Measurements from ENCODE around the gene KCNK1. TPM values are rescaled to one million over a fixed set of nuclear protein-coding genes. Genes with fewer than 3 reads are reported as not detected.

The KCNK1 gene
- total RNA-seq, 2 donors from 2014 or later, result 5.2 to 6.3 TPM

GRCh38 chr1:233647636-233648035, 33.7 kb downstream of the KCNK1 start:
- Histone ChIP-seq H3K27me3 (no peaks in the 10 kb centered on the region), H3K36me3 (replicated peaks in 1 of 2; ENCODE audit: insufficient read depth in 1 of 2, low read depth in 2 of 2) (no peaks in the 10 kb centered on the region), H3K4me1 (no peaks in the 10 kb centered on the region), H3K27ac (no peak overlapping the region), H3K9me3 (no peaks in the 10 kb centered on the region), H3K4me3 (no peak overlapping the region)
- intact Hi-C loops (cut with DNase I), result no loop called here
- DNase-seq, result no peak
- ATAC-seq, result no peak
- WGBS, 2 donors, result 63 to 93% methylated on average over 2 of the region's 2 CpGs
- no peak for TF ChIP-seq CTCF (IDR thresholded peaks at IDR 0.05)
- no peak for TF ChIP-seq POLR2A (IDR thresholded peaks at IDR 0.05)

DNA sequence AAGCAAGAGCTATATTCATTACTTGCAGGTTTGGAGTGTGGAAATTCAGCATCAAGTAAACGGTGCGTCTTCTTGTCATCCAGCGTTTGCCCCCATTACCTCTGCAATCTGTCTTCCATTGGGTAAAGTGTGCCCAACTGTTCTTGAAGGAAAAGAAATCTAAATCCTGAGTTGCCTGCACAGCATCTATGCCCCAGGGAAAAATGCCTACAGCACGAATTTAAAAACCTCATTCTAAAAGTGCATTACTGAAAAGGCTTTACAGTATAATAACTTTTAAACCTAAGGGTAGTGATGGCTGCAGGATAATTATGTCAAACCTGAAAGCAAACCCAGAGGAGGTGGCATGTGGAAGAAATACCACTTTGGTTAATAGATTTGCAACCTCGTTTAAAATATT, 37.2 kb downstream of the KCNK1 start:
- Histone ChIP-seq H3K36me3 (replicated peaks in 1 of 2; ENCODE audit: insufficient read depth in 1 of 2, low read depth in 2 of 2) (no peaks in the 10 kb centered on the region), H3K4me3 (no peak overlapping the region), H3K27me3 (no peaks in the 10 kb centered on the region), H3K4me1 (no peaks in the 10 kb centered on the region), H3K9me3 (no peaks in the 10 kb centered on the region), H3K27ac (no peak overlapping the region)
- WGBS, 2 donors, result 84 to 87% methylated on average over 5 of the region's 5 CpGs
- no peak for TF ChIP-seq POLR2A (IDR thresholded peaks at IDR 0.05)
- TF ChIP-seq CTCF (IDR thresholded peaks at IDR 0.05), result no peak
- DNase-seq, result no peak
- intact Hi-C loops (cut with DNase I), result no loop called here
- no peak for ATAC-seq

DNA sequence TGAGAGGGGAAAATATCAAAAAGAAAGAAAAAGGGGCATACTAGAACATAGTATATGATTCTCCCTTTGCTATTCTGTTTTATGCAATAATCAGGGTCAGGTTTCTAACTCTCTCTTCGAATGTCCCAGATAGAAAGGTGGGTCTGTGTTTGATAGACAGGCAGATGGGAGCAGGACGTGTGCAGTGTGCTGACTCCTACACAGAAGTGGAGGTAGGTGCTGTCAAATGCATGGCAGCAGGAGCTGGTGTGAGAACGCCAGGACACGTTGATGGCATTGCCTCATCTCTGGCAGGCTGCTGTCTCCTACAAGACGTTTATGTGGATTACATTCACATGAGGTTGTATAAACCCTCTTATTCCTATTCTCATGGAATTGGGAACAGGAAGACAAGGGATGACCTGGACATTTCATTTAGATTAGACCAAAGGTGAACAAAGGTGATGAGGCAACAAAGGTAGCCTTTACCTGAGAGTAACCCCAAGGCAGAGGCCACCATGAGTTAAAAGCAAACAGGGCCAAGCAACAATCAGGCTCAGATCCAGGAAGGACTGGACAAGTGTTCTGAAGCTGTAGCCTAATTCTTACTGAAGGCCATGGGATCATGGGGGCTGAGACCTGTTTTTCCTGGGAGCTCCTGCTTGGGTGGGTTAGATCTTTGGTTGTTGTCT, 37.8 kb downstream of the KCNK1 start:
- DNase-seq (no peak), ATAC-seq (no peak)
- H3K4me3 ChIP-seq, result no peak overlapping the region
- no peaks in the 10 kb centered on the region for H3K27me3 ChIP-seq
- H3K27ac ChIP-seq, result no peak overlapping the region
- TF ChIP-seq POLR2A (IDR thresholded peaks at IDR 0.05) (no peak), CTCF (IDR thresholded peaks at IDR 0.05) (no peak)
- H3K9me3 ChIP-seq, result no peaks in the 10 kb centered on the region
- no peaks in the 10 kb centered on the region for H3K36me3 ChIP-seq (replicated peaks in 1 of 2; ENCODE audit: insufficient read depth in 1 of 2, low read depth in 2 of 2)
- WGBS, 2 donors, result 74 to 83% methylated on average over 5 of the region's 5 CpGs
- intact Hi-C loops (cut with DNase I), result no loop called here
- no peaks in the 10 kb centered on the region for H3K4me1 ChIP-seq

DNA sequence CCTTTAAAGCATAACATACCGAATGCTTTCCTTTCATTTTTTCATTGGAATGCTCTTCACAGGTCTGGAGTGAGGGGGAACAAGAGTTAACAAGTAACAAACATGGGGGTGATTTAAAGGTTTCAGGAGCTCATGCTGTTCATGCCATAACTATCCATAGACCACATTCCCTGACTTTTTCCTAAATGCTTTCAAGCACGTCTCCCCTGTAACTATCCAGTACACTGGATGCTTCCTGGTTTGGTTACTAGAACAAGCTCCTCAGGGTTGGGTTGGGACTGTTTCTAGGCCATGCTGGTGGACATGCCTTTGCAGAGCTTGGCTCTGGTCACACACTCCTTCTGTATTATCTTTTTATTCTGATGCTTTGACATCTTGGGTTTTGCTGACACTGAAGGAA, 38.6 kb downstream of the KCNK1 start:
- intact Hi-C loops (cut with DNase I), result no loop called here
- ATAC-seq, result no peak
- no peaks in the 10 kb centered on the region for H3K4me1 ChIP-seq
- H3K27ac ChIP-seq, result no peak overlapping the region
- no peak overlapping the region for H3K4me3 ChIP-seq
- H3K9me3 ChIP-seq, result no peaks in the 10 kb centered on the region
- DNase-seq, result no peak
- H3K27me3 ChIP-seq, result no peaks in the 10 kb centered on the region
- no peak for TF ChIP-seq POLR2A (IDR thresholded peaks at IDR 0.05)
- TF ChIP-seq CTCF (IDR thresholded peaks at IDR 0.05), result no peak
- no peaks in the 10 kb centered on the region for H3K36me3 ChIP-seq (replicated peaks in 1 of 2; ENCODE audit: insufficient read depth in 1 of 2, low read depth in 2 of 2)
- whole genome bisulfite sequencing, 2 donors, result 88 to 91% methylated on average over 2 of the region's 2 CpGs

DNA sequence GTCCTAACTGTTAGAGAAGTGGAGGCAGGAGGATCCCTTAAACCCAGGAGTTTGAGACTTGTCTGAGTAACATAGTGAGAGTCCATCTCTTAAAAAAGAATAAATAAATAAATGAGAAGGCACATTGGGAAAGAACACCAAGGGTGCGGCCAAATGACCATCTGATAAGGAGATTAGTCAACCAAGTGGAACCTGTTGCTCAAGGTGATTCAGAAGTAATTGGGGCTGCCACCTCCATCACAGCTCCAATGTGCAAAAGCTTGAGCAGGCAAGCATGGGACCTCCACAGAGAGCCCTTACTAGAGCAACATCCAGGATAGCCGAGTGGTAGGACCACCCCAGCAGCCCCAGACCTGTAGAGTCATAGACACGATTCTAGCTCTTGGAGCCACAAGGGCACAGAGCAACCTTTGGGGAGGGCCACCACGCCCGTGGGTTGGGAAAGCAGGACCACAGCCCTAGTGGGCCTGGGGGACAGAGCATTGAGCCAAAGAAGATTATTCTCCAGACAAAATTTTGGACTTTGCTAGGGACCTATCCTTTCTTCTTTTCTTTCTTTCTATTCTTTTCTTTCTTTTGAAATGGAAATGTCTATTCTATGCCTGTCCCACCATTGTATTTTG, 40.9 kb downstream of the KCNK1 start:
- Histone ChIP-seq H3K4me1 (no peaks in the 10 kb centered on the region), H3K36me3 (replicated peaks in 1 of 2; ENCODE audit: insufficient read depth in 1 of 2, low read depth in 2 of 2) (no peaks in the 10 kb centered on the region), H3K27ac (no peak overlapping the region), H3K9me3 (no peaks in the 10 kb centered on the region), H3K4me3 (no peak overlapping the region), H3K27me3 (no peaks in the 10 kb centered on the region)
- peak in 1 of 4 donors; percentile 4 for DNase-seq
- TF ChIP-seq CTCF (IDR thresholded peaks at IDR 0.05) (no peak), POLR2A (IDR thresholded peaks at IDR 0.05) (no peak)
- intact Hi-C loops (cut with DNase I), result no loop called here
- WGBS, 2 donors, result 87 to 90% methylated on average over 5 of the region's 5 CpGs
- no peak for ATAC-seq
